HepG2 (cell line): Measurements from ENCODE around the gene LRFN2. TPM values are rescaled to one million over a fixed set of nuclear protein-coding genes. Genes with fewer than 3 reads are reported as not detected.

Source experiments
- ATAC-seq: fragments of 200-7000 bp; cut with Tn5 transposase; 3 replicates; pipeline ENCODE4 v1.9.1; 2020; ENCODE audit warnings: mild to moderate bottlenecking, moderate library complexity
- BruUV-seq: library from RNA; stranded (reverse); fragments of 400-500 nt; replicated peaks from 2 replicates; lab custom pipeline; 2021; lab: Mats Ljungman, UMichigan
- CTCF ChIA-PET: fragments of 300-600 bp; formaldehyde crosslinking; extraction: SDS; loops from one replicate; lab custom pipeline; 2021; ENCODE audit warnings: low total read pairs, inconsistent platforms, low intra/inter-chr PET ratio; lab: Yijun Ruan, JAX
- POLR2A ChIA-PET: fragments of 350-600 bp; sonication (Branson Sonifier 250); formaldehyde crosslinking; loops from one replicate; lab custom pipeline; 2020; ENCODE audit warnings: antibody characterized with exemption, inconsistent platforms; lab: Yijun Ruan, JAX
- DNase-seq: peaks from one replicate; pipeline ENCODE4 v3.0.0-alpha.2; 2015; ENCODE audit warnings: low spot score
- FAIRE-seq: peaks from 3 replicates; lab custom pipeline; 2011; peaks lifted over from hg19 to GRCh38; lab: Jason Lieb, UNC
- H2AFZ ChIP-seq: one replicate; pipeline ENCODE4 v1.6.1; 2011; ENCODE audit warnings: low read length, inconsistent platforms
- H3K27ac ChIP-seq: fragments of 300-600 bp; 3 replicates; pipeline ENCODE4 v1.8.0; 2011; ENCODE audit warnings: mixed run types, mild to moderate bottlenecking, mixed read lengths, low read length, inconsistent platforms; ENCODE audit not compliant: insufficient read depth; ENCODE audit errors: extremely low read length
- H3K27me3 ChIP-seq, 2 experiments: fragments of 200-600 bp in 1 of 2; 2 replicates in 1 of 2; 3 replicates in 1 of 2; pipeline versions ENCODE4 v1.6.0 to v1.8.0; 2011; ENCODE audit warnings: low read length in 2 of 2, mild to moderate bottlenecking in 2 of 2, moderate library complexity in 2 of 2, inconsistent platforms in 1 of 2; ENCODE audit not compliant: insufficient read depth in 2 of 2, control insufficient read depth in 1 of 2
- H3K36me3 ChIP-seq, 2 experiments: fragments of 200-600 bp in 1 of 2; replicated peaks in 1 of 2; 2 replicates in 1 of 2; 3 replicates in 1 of 2; pipeline versions ENCODE4 v1.5.1 to v1.8.0; 2011; ENCODE audit warnings: low read length in 2 of 2, inconsistent platforms in 1 of 2; ENCODE audit not compliant: insufficient read depth in 2 of 2, control insufficient read depth in 1 of 2
- H3K4me1 ChIP-seq: 2 replicates; pipeline ENCODE4 v1.5.1; 2012; ENCODE audit warnings: low read length, inconsistent platforms; ENCODE audit not compliant: insufficient read depth
- H3K4me2 ChIP-seq: 2 replicates; pipeline ENCODE4 v1.6.0; 2011; ENCODE audit warnings: low read depth, low read length, inconsistent platforms
- H3K4me3 ChIP-seq, 3 experiments: fragments of 200-600 bp in 1 of 3; sonication (generic), shearing (Covaris generic) in 1 of 3; replicated peaks in 1 of 3; 2 replicates each; pipeline ENCODE4 v1.5.1; 2011 to 2016; ENCODE audit warnings: low read length in 3 of 3, inconsistent platforms in 2 of 3, low read depth in 2 of 3, mild to moderate bottlenecking in 2 of 3, control low read depth in 1 of 3, mixed read lengths in 1 of 3; ENCODE audit not compliant: insufficient read depth in 1 of 3
- H3K79me2 ChIP-seq: one replicate; pipeline ENCODE4 v1.6.1; 2011; ENCODE audit warnings: low read length, inconsistent platforms; ENCODE audit not compliant: insufficient read depth
- H3K9ac ChIP-seq: 2 replicates; pipeline ENCODE4 v1.6.0; 2011; ENCODE audit warnings: mild to moderate bottlenecking, low read depth, low read length, inconsistent platforms; ENCODE audit not compliant: insufficient read depth
- H3K9me3 ChIP-seq: 2 replicates; pipeline ENCODE4 v1.5.1; 2012; ENCODE audit warnings: mild to moderate bottlenecking, low read length
- H4K20me1 ChIP-seq: 2 replicates; pipeline ENCODE4 v1.6.0; 2011; ENCODE audit warnings: inconsistent platforms, mild to moderate bottlenecking, low read length, moderate library complexity; ENCODE audit not compliant: insufficient read depth
- BRCA1 ChIP-seq: sonication (generic); formaldehyde crosslinking; IDR thresholded peaks from 2 replicates; pipeline ENCODE4 v1.4.0; 2020; ENCODE audit warnings: missing genetic modification reagents
- CHD2 ChIP-seq: IDR thresholded peaks from 2 replicates; pipeline ENCODE4 v1.6.1; 2011; ENCODE audit warnings: low read depth, low read length, improper control_type of control experiment
- ESRRA ChIP-seq: sonication (generic); formaldehyde crosslinking; IDR thresholded peaks from 2 replicates; pipeline ENCODE4 v1.5.1; 2020; ENCODE audit warnings: mild to moderate bottlenecking, low read depth, missing genetic modification reagents
- GABPB1 ChIP-seq: IDR thresholded peaks from 2 replicates; pipeline ENCODE4 v1.6.1; 2016; ENCODE audit warnings: mild to moderate bottlenecking, missing genetic modification reagents, moderate library complexity, missing compliant biosample characterization
- JUND ChIP-seq: sonication (generic); formaldehyde crosslinking; IDR thresholded peaks from 2 replicates; pipeline ENCODE4 v1.8.0; 2022; ENCODE audit warnings: mild to moderate bottlenecking, missing genetic modification reagents
- SALL2 ChIP-seq: sonication (generic); formaldehyde crosslinking; IDR thresholded peaks from 2 replicates; pipeline ENCODE4 v1.8.1; 2023; ENCODE audit warnings: mild to moderate bottlenecking, missing genetic modification reagents, inconsistent platforms
- SUZ12 ChIP-seq: fragments of 150-350 bp; IDR thresholded peaks from 2 replicates; pipeline ENCODE4 v1.6.1; 2014; ENCODE audit warnings: low read depth, low read length
- TOPORS ChIP-seq: sonication (generic); formaldehyde crosslinking; IDR thresholded peaks from 2 replicates; pipeline ENCODE4 v1.8.0; 2023; ENCODE audit warnings: mild to moderate bottlenecking, missing genetic modification reagents
- XBP1 ChIP-seq: sonication (generic); formaldehyde crosslinking; IDR thresholded peaks from 2 replicates; pipeline ENCODE4 v1.5.0; 2020; ENCODE audit warnings: missing genetic modification reagents
- ZNF251 ChIP-seq: sonication (generic); formaldehyde crosslinking; IDR thresholded peaks from 2 replicates; pipeline ENCODE4 v1.9.0; 2021; ENCODE audit warnings: mild to moderate bottlenecking, missing genetic modification reagents
- ZNF749 ChIP-seq: sonication (generic); formaldehyde crosslinking; IDR thresholded peaks from 2 replicates; pipeline ENCODE4 v1.8.0; 2022; ENCODE audit warnings: mild to moderate bottlenecking, missing genetic modification reagents, moderate library complexity, borderline replicate concordance
- ZNF772 ChIP-seq: sonication (generic); formaldehyde crosslinking; IDR thresholded peaks from 2 replicates; pipeline ENCODE4 v1.5.0; 2020; ENCODE audit warnings: mild to moderate bottlenecking, missing genetic modification reagents
- WGBS: methylation state at CpG from one replicate; pipeline ENCODE4 v1.1.6; 2017; ENCODE audit warnings: low lambda C conversion rate; 5-methylcytosine and 5-hydroxymethylcytosine counted together
- in situ Hi-C: cut with HindIII; loops from 2 replicates; pipeline ENCODE4 v1.10.0; 2017; ENCODE audit warnings: low pct_unique_long_range_greater_than_20kb; ENCODE audit not compliant: extremely low pct_ligation_motif_present
- intact Hi-C: fragments of 100-400 bp; cut with micrococcal nuclease; formaldehyde crosslinking; loops from one replicate; pipeline ENCODE4 v1.10.0; 2022; ENCODE audit not compliant: unreplicated experiment
- polyA plus RNA-seq, 8 experiments: library from polyadenylated mRNA; depleted of rRNA in 3 of 8; stranded (reverse) in 7 of 8; unstranded in 1 of 8; fragments of >200 nt; fragmentation: Illumina TruSeq in 4 of 8; extraction: Trizol in 4 of 8; gene quantifications; 2 replicates each; pipeline versions ENCODE4 v1.2.1 to v1.2.3, GENCODE V29; 2011 to 2016; ENCODE audit warnings: low read depth in 4 of 8, missing spikeins in 1 of 8, mixed read lengths in 1 of 8; ENCODE audit not compliant: insufficient read depth in 1 of 8
- total RNA-seq, 5 experiments: library from RNA; depleted of rRNA; stranded (reverse); fragments of >200 nt; fragmentation: Illumina TruSeq; extraction: Trizol; gene quantifications; 2 replicates each; pipeline ENCODE4 v1.2.3, GENCODE V29; 2016; ENCODE audit warnings: low read depth in 1 of 5
- TF ChIP-seq, protein P1 (sequence below): sonication (generic); formaldehyde crosslinking; conservative IDR thresholded peaks from 2 replicates; pipeline ENCODE4 v1.4.0; 2020; ENCODE audit warnings: missing genetic modification reagents

The LRFN2 gene
- total and polyA plus RNA-seq, 2 of the 13 experiments (the other 11 are each of a cell fraction or from before 2014, with no cell fraction given) = not detected

DNA sequence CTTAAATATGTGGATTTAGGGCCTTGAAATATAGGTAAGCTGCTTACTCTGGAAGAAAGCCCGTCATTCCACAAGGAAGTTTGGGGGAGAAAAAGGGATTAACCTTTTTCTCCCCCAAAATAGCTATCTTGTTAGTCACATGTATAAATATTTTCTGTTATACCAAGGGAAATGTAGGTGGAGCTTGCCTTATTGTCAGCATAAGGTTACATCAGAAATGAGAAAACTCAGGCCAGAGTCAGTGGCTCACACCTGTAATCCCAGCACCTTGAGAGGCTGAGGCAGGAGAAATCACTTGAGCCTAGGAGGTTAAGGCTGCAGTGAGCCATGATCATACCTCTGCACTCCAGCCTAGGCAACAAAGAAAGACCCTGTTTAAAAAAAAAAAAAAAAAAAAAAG lies 129.9 kb downstream of the LRFN2 start:
- no peak for DNase-seq
- BruUV-seq = no TSS peak
- Histone ChIP-seq H3K4me1 (no peaks in the 10 kb centered on the region), H3K27me3 (no peaks in the 10 kb centered on the region), H3K27ac (no peak overlapping the region), H2AFZ (no peak overlapping the region), H3K9ac (no peak overlapping the region), H3K36me3 (no peaks in the 10 kb centered on the region), H4K20me1 (no peaks in the 10 kb centered on the region), H3K9me3 (no peaks in the 10 kb centered on the region), H3K4me2 (no peak overlapping the region), H3K79me2 (no peaks in the 10 kb centered on the region), H3K4me3 (no peak overlapping the region)
- 3% methylated on average over 1 of the region's 1 CpG for WGBS
- TF ChIP-seq SALL2 (CRISPR knock-in tag) = no peak
- no peak for TF ChIP-seq XBP1
- no peak for TF ChIP-seq CHD2
- TF ChIP-seq, protein P1, sequence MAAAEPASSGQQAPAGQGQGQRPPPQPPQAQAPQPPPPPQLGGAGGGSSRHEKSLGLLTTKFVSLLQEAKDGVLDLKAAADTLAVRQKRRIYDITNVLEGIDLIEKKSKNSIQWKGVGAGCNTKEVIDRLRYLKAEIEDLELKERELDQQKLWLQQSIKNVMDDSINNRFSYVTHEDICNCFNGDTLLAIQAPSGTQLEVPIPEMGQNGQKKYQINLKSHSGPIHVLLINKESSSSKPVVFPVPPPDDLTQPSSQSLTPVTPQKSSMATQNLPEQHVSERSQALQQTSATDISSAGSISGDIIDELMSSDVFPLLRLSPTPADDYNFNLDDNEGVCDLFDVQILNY = no peak
- no peak for TF ChIP-seq GABPB1
- TF ChIP-seq SUZ12 = no peak
- TF ChIP-seq BRCA1 (CRISPR knock-in tag) = no peak
- no peak for TF ChIP-seq ZNF772 (CRISPR knock-in tag)
- TF ChIP-seq ZNF749 = no peak
- TF ChIP-seq TOPORS (CRISPR knock-in tag) = no peak
- no peak for TF ChIP-seq ZNF251
- TF ChIP-seq ESRRA (CRISPR knock-in tag) = no peak
- TF ChIP-seq JUND = no peak
- ChIA-PET CTCF (no interaction called here), POLR2A (no interaction called here)
- ATAC-seq = no peak
- intact Hi-C loops (no loop called here), in situ Hi-C loops (no loop called here)
- no peak for FAIRE-seq
